Panc1 (cell line): ENCODE data around the gene CD83.

ENCODE experiments used
- CTCF ChIP-seq: fragments of 450-650 bp; IDR thresholded peaks from 2 replicates; pipeline ENCODE4 v1.5.1; 2017; ENCODE audit warnings: mild to moderate bottlenecking
- POLR2AphosphoS5 ChIP-seq: IDR thresholded peaks from 2 replicates; pipeline ENCODE4 v1.6.1; 2012; ENCODE audit warnings: mild to moderate bottlenecking, low read depth, low read length, moderate library complexity
- REST ChIP-seq, 2 experiments: IDR thresholded peaks; 2 replicates each; pipeline ENCODE4 v1.6.1; 2011 to 2012; ENCODE audit warnings: low read depth in 2 of 2, control low read depth in 1 of 2, low read length in 1 of 2, mild to moderate bottlenecking in 1 of 2, moderate library complexity in 1 of 2; ENCODE audit not compliant: insufficient read depth in 1 of 2
- SIN3A ChIP-seq: IDR thresholded peaks from 2 replicates; pipeline ENCODE4 v1.6.1; 2012; ENCODE audit warnings: low read depth, mild to moderate bottlenecking, low read length, moderate library complexity, borderline replicate concordance; ENCODE audit not compliant: insufficient read depth
- TCF7L2 ChIP-seq: IDR thresholded peaks from 2 replicates; pipeline ENCODE4 v1.6.1; 2011; ENCODE audit warnings: mild to moderate bottlenecking, low read depth, low read length, inconsistent platforms

- no peak for TF ChIP-seq CTCF
- no peak for TF ChIP-seq POLR2AphosphoS5
- TF ChIP-seq REST (IDR thresholded peaks at IDR 0.05; ENCODE audit: insufficient read depth in 1 of 2, low read depth in 2 of 2, low read length in 1 of 2): no peak
- TF ChIP-seq SIN3A: no peak
- TF ChIP-seq TCF7L2: no peak
Observed at GRCh38 chr6:14132244-14132920, 14.8 kb downstream of the CD83 start.
